GM12878 (cell line): Measurements from ENCODE around the gene UAP1L1. TPM values are rescaled to one million over a fixed set of nuclear protein-coding genes. Genes with fewer than 3 reads are reported as not detected.

ENCODE experiments used
- ATAC-seq: fragments of 200-7000 bp; cut with Tn5 transposase; 3 replicates; pipeline ENCODE4 v1.9.1; 2020; ENCODE audit warnings: mild to moderate bottlenecking, moderate library complexity
- BruUV-seq: library from RNA; stranded (reverse); fragments of 400-500 nt; replicated peaks from 2 replicates; lab custom pipeline; 2021; lab: Mats Ljungman, UMichigan
- CTCF ChIA-PET: fragments of 300-600 bp; sonication (Branson Sonifier 250); formaldehyde crosslinking; extraction: SDS; loops from one replicate; lab custom pipeline; 2021; ENCODE audit warnings: inconsistent platforms; lab: Yijun Ruan, JAX
- POLR2A ChIA-PET: fragments of 350-600 bp; formaldehyde crosslinking; extraction: SDS; loops from one replicate; lab custom pipeline; 2021; ENCODE audit warnings: inconsistent platforms; lab: Charles Lee
- RAD21 ChIA-PET: fragments of 300-600 bp; sonication (Branson Sonifier 250); formaldehyde crosslinking; loops from one replicate; lab custom pipeline; 2023; ENCODE audit warnings: antibody characterized with exemption; ENCODE audit not compliant: unreplicated experiment; lab: Charles Lee
- SMC1A ChIA-PET: fragments of 300-600 bp; sonication (Branson Sonifier 250); formaldehyde crosslinking; loops from one replicate; lab custom pipeline; 2023; ENCODE audit not compliant: unreplicated experiment, uncharacterized antibody; lab: Charles Lee
- DNase-seq: peaks from one replicate; pipeline ENCODE4 v3.0.0-alpha.2; 2011; ENCODE audit warnings: low read depth, low spot score
- FAIRE-seq: peaks from 3 replicates; lab custom pipeline; 2011; peaks lifted over from hg19 to GRCh38; lab: Jason Lieb, UNC
- H2AFZ ChIP-seq: 2 replicates; pipeline ENCODE4 v1.6.0; 2011; ENCODE audit warnings: low read depth, low read length, control low read depth; ENCODE audit not compliant: control insufficient read depth
- H3K27ac ChIP-seq: 2 replicates; pipeline ENCODE4 v1.5.1; 2011; ENCODE audit warnings: control low read depth; ENCODE audit not compliant: control insufficient read depth, insufficient read depth
- H3K27me3 ChIP-seq, 2 experiments: replicated peaks in 1 of 2; 2 replicates each; pipeline versions ENCODE4 v1.6.0 to v1.6.1; 2011; ENCODE audit warnings: low read length in 1 of 2; ENCODE audit not compliant: control insufficient read depth in 2 of 2, insufficient read depth in 2 of 2
- H3K36me3 ChIP-seq, 2 experiments: 2 replicates each; pipeline ENCODE4 v1.5.1; 2011; ENCODE audit warnings: low read length in 1 of 2; ENCODE audit not compliant: control insufficient read depth in 2 of 2, insufficient read depth in 2 of 2
- H3K4me1 ChIP-seq: 2 replicates; pipeline ENCODE4 v1.6.1; 2011; ENCODE audit warnings: mild to moderate bottlenecking, low read length, moderate library complexity, mixed read lengths; ENCODE audit not compliant: control insufficient read depth, insufficient read depth
- H3K4me2 ChIP-seq: 2 replicates; pipeline ENCODE4 v1.6.0; 2011; ENCODE audit warnings: control low read depth; ENCODE audit not compliant: control insufficient read depth, insufficient read depth
- H3K4me3 ChIP-seq: fragments of 200-600 bp; sonication (generic); 2 replicates; pipeline ENCODE4 v1.5.1; 2016
- H3K79me2 ChIP-seq: 2 replicates; pipeline ENCODE4 v1.6.0; 2011; ENCODE audit warnings: low read length; ENCODE audit not compliant: control insufficient read depth, insufficient read depth
- H3K9ac ChIP-seq: 2 replicates; pipeline ENCODE4 v1.8.0; 2011; ENCODE audit warnings: low read length, control low read depth, mixed read lengths; ENCODE audit not compliant: control insufficient read depth, insufficient read depth
- H3K9me3 ChIP-seq: replicated peaks from 3 replicates; pipeline ENCODE4 v1.5.1; 2011; ENCODE audit warnings: mild to moderate bottlenecking, low read length; ENCODE audit not compliant: control insufficient read depth, insufficient read depth
- H4K20me1 ChIP-seq: 2 replicates; pipeline ENCODE4 v1.6.0; 2011; ENCODE audit not compliant: control insufficient read depth, insufficient read depth
- CREB1 ChIP-seq: IDR thresholded peaks from 2 replicates; pipeline ENCODE4 v1.6.1; 2012; ENCODE audit warnings: low read depth, mild to moderate bottlenecking, inconsistent platforms
- EGR1 ChIP-seq, 2 experiments: IDR thresholded peaks; 1 replicate in 1 of 2; 2 replicates in 1 of 2; pipeline ENCODE4 v1.6.1; 2011 to 2012; ENCODE audit warnings: low read depth in 2 of 2, low read length in 2 of 2, borderline replicate concordance in 1 of 2, mild to moderate bottlenecking in 1 of 2, moderate library complexity in 1 of 2
- GATAD2B ChIP-seq: fragments of 450-650 bp; conservative IDR thresholded peaks from 2 replicates; pipeline ENCODE4 v1.6.1; 2017; ENCODE audit warnings: low read depth, mild to moderate bottlenecking, moderate library complexity
- NFYA ChIP-seq: IDR thresholded peaks from 2 replicates; pipeline ENCODE4 v1.6.1; 2011; ENCODE audit warnings: low read depth, mild to moderate bottlenecking, low read length, improper control_type of control experiment, borderline replicate concordance
- RAD51 ChIP-seq: fragments of 450-650 bp; IDR thresholded peaks from 2 replicates; pipeline ENCODE4 v1.6.1; 2016; ENCODE audit warnings: moderate library complexity, mild to moderate bottlenecking, inconsistent platforms
- RUNX3 ChIP-seq: IDR thresholded peaks from 2 replicates; pipeline ENCODE4 v1.6.1; 2012; ENCODE audit warnings: low read length, inconsistent platforms
- SPI1 ChIP-seq: IDR thresholded peaks from 2 replicates; pipeline ENCODE4 v1.6.1; 2011; ENCODE audit warnings: low read depth, mild to moderate bottlenecking, low read length, moderate library complexity, borderline replicate concordance; ENCODE audit not compliant: insufficient read depth
- ZNF217 ChIP-seq: fragments of 450-650 bp; IDR thresholded peaks from 2 replicates; pipeline ENCODE4 v1.6.1; 2017; ENCODE audit warnings: antibody characterized with exemption, mild to moderate bottlenecking
- WGBS: methylation state at CpG from one replicate; pipeline ENCODE4 v1.1.6; 2016; ENCODE audit warnings: low lambda C conversion rate; ENCODE audit not compliant: insufficient replicate concordance, insufficient coverage; ENCODE audit errors: missing lambda C conversion rate; 5-methylcytosine and 5-hydroxymethylcytosine counted together
- in situ Hi-C: fragments of 300-500 bp; cut with MboI; formaldehyde crosslinking; loops from 9 replicates; pipeline ENCODE4 v1.14.3; 2018; ENCODE audit warnings: mixed read lengths
- intact Hi-C: fragments of 100-400 bp; cut with micrococcal nuclease; formaldehyde crosslinking; loops from one replicate; pipeline ENCODE4 v1.14.2; 2022; ENCODE audit not compliant: unreplicated experiment
- polyA plus RNA-seq, 11 experiments: library from polyadenylated mRNA; depleted of rRNA in 4 of 11; unstranded in 6 of 11; stranded (reverse) in 5 of 11; fragments of >200 nt; fragmentation: Nextera tagmentation in 4 of 11; fragmentation: Illumina TruSeq in 1 of 11; extraction: Ambion mirVana in 4 of 11; extraction: Trizol in 1 of 11; gene quantifications; 1 replicate in 1 of 11; 2 replicates in 10 of 11; pipeline versions ENCODE4 v1.2.1 to v1.2.3, GENCODE V29; 2011 to 2016; ENCODE audit warnings: inconsistent platforms in 2 of 11, missing spikeins in 2 of 11, low read depth in 1 of 11
- total RNA-seq, 4 experiments: library from RNA; depleted of rRNA in 3 of 4; stranded (reverse); fragments of >200 nt in 3 of 4; fragmentation: Illumina TruSeq in 1 of 4; extraction: Trizol in 1 of 4; gene quantifications; 2 replicates each; pipeline versions ENCODE4 v1.2.1 to v1.2.3, GENCODE V29; 2013 to 2021
- TF ChIP-seq, protein P1 (sequence below): fragments of 450-650 bp; IDR thresholded peaks from 2 replicates; pipeline ENCODE4 v1.6.1; 2017; ENCODE audit warnings: borderline replicate concordance
- TF ChIP-seq, protein P2 (sequence below): fragments of 450-650 bp; formaldehyde crosslinking; IDR thresholded peaks from 2 replicates; pipeline ENCODE4 v1.4.0; 2020; ENCODE audit warnings: mild to moderate bottlenecking, moderate library complexity
- TF ChIP-seq, protein P3 (sequence below): IDR thresholded peaks from 2 replicates; pipeline ENCODE4 v1.6.1; 2011; ENCODE audit warnings: borderline replicate concordance, low read depth, mild to moderate bottlenecking, moderate library complexity, mixed read lengths, low read length; ENCODE audit not compliant: insufficient read depth; ENCODE audit errors: extremely low read length
- TF ChIP-seq, protein P4 (sequence below): fragments of 450-650 bp; IDR thresholded peaks from 2 replicates; pipeline ENCODE4 v1.6.1; 2017; ENCODE audit warnings: antibody characterized with exemption, mild to moderate bottlenecking, moderate library complexity

Gene UAP1L1
- total and polyA plus RNA-seq, 10 of the 15 experiments (the other 5 are each of a cell fraction or from before 2014, with no cell fraction given) = 0.29 to 15.7 (median 5.8) TPM

DNA sequence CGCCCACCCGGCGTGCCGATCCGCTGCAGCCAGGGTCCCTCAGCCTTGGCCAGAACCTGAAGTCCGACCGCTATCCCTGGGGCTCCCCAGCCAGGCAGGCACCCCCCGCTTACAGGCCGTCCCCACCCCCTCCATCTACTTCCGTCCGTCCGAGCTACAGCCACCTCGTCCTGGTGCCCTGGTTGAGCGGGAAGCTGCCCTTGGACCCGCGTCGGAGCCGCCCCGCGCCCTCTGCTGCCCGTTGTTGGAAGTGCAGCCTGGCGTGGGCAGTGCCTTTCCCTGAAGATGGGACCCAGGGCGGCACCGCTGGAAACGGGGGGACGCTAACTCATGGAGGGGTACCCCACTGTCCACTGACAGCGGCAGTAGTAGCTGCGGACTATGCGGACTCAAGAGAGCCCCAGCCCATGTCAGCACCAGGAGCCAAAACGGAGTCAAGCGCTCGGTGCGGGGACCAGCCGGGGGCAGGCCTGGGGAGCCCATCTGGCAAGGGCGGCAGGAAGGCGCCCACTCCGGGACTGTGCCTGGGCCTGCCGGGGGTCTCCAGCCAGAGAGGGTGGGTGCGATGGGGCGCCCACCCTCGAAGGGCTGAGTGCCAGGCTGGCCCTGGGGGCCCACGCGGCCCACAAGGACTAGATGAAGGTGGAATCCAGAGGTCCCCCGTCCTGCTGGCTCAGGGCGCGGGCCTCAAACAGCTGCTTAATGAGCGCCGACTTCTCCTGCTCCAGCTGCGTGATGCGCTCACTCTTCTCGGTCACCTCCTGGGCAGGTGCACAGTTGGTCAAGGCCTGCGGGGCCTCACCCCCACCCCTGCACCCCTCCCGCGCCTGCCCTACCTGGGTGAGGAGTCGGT, 13.1 kb upstream of the UAP1L1 start:
- Histone ChIP-seq H3K9me3 (no peaks in the 10 kb centered on the region), H4K20me1 (no peaks in the 10 kb centered on the region), H3K36me3 (no peaks in the 10 kb centered on the region; a peak in 2 of 4 replicates), H3K9ac (no peak overlapping the region), H3K27ac (no peak overlapping the region), H3K27me3 (no peaks in the 10 kb centered on the region), H2AFZ (no peak overlapping the region), H3K4me1 (peaks cover 15% of the 10 kb centered on the region), H3K4me3 (no peak overlapping the region), H3K4me2 (no peak overlapping the region), H3K79me2 (peaks cover 3% of the 10 kb centered on the region)
- WGBS = 54% methylated on average over 52 of the region's 55 CpGs
- in situ Hi-C loops = no loop called here
- SMC1A ChIA-PET = interaction anchor here (1.0 to 1.2 kb wide), 3 partner anchors 29 to 117 kb away, joined by 3 to 4 read pairs (median 3); no protein-coding TSS in a partner anchor
- DNase-seq (no peak), ATAC-seq (peak; percentile 49), FAIRE-seq (no peak)
- no TSS peak for BruUV-seq
- CTCF ChIA-PET = interaction anchor here (0.6 to 6.4 kb wide), 16 partner anchors 9 to 276 kb away, joined by 3 to 81 read pairs (median 4); partner anchors contain the start of genes MAN1B1 and NPDC1
- intact Hi-C loops = loop anchor here (1.0 kb wide), 2 partner anchors 15 to 277 kb away; no protein-coding TSS in a partner anchor
- RAD21 ChIA-PET = interaction anchor here (1.0 to 3.1 kb wide), 3 partner anchors 15 to 87 kb away, joined by 6 to 18 read pairs (median 6); partner anchors contain the start of gene NPDC1
- POLR2A ChIA-PET = no interaction called here
- TF ChIP-seq, protein P1, sequence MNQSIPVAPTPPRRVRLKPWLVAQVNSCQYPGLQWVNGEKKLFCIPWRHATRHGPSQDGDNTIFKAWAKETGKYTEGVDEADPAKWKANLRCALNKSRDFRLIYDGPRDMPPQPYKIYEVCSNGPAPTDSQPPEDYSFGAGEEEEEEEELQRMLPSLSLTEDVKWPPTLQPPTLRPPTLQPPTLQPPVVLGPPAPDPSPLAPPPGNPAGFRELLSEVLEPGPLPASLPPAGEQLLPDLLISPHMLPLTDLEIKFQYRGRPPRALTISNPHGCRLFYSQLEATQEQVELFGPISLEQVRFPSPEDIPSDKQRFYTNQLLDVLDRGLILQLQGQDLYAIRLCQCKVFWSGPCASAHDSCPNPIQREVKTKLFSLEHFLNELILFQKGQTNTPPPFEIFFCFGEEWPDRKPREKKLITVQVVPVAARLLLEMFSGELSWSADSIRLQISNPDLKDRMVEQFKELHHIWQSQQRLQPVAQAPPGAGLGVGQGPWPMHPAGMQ = no peak
- TF ChIP-seq NFYA (no peak), RAD51 (no peak), GATAD2B (no peak), CREB1 (peak; percentile 47; the same call in 1 of the 2 replicates), ZNF217 (no peak), SPI1 (no peak), EGR1 (IDR thresholded peaks at IDR 0.05; ENCODE audit: borderline replicate concordance in 1 of 2, low read depth in 2 of 2, low read length in 2 of 2) (peak in 1 of 2 experiments; percentile 58; a peak in 2 of 3 replicates), RUNX3 (no peak)
- TF ChIP-seq, protein P2, sequence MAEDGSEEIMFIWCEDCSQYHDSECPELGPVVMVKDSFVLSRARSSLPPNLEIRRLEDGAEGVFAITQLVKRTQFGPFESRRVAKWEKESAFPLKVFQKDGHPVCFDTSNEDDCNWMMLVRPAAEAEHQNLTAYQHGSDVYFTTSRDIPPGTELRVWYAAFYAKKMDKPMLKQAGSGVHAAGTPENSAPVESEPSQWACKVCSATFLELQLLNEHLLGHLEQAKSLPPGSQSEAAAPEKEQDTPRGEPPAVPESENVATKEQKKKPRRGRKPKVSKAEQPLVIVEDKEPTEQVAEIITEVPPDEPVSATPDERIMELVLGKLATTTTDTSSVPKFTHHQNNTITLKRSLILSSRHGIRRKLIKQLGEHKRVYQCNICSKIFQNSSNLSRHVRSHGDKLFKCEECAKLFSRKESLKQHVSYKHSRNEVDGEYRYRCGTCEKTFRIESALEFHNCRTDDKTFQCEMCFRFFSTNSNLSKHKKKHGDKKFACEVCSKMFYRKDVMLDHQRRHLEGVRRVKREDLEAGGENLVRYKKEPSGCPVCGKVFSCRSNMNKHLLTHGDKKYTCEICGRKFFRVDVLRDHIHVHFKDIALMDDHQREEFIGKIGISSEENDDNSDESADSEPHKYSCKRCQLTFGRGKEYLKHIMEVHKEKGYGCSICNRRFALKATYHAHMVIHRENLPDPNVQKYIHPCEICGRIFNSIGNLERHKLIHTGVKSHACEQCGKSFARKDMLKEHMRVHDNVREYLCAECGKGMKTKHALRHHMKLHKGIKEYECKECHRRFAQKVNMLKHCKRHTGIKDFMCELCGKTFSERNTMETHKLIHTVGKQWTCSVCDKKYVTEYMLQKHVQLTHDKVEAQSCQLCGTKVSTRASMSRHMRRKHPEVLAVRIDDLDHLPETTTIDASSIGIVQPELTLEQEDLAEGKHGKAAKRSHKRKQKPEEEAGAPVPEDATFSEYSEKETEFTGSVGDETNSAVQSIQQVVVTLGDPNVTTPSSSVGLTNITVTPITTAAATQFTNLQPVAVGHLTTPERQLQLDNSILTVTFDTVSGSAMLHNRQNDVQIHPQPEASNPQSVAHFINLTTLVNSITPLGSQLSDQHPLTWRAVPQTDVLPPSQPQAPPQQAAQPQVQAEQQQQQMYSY (CRISPR knock-in tag) = no peak
- TF ChIP-seq, protein P3, sequence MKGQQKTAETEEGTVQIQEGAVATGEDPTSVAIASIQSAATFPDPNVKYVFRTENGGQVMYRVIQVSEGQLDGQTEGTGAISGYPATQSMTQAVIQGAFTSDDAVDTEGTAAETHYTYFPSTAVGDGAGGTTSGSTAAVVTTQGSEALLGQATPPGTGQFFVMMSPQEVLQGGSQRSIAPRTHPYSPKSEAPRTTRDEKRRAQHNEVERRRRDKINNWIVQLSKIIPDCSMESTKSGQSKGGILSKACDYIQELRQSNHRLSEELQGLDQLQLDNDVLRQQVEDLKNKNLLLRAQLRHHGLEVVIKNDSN = no peak
- TF ChIP-seq, protein P4, sequence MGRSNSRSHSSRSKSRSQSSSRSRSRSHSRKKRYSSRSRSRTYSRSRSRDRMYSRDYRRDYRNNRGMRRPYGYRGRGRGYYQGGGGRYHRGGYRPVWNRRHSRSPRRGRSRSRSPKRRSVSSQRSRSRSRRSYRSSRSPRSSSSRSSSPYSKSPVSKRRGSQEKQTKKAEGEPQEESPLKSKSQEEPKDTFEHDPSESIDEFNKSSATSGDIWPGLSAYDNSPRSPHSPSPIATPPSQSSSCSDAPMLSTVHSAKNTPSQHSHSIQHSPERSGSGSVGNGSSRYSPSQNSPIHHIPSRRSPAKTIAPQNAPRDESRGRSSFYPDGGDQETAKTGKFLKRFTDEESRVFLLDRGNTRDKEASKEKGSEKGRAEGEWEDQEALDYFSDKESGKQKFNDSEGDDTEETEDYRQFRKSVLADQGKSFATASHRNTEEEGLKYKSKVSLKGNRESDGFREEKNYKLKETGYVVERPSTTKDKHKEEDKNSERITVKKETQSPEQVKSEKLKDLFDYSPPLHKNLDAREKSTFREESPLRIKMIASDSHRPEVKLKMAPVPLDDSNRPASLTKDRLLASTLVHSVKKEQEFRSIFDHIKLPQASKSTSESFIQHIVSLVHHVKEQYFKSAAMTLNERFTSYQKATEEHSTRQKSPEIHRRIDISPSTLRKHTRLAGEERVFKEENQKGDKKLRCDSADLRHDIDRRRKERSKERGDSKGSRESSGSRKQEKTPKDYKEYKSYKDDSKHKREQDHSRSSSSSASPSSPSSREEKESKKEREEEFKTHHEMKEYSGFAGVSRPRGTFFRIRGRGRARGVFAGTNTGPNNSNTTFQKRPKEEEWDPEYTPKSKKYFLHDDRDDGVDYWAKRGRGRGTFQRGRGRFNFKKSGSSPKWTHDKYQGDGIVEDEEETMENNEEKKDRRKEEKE = no peak
